Activated CD8-positive, alpha-beta memory T cell treated with anti-CD3 and anti-CD28 coated beads, Interleukin-2, amount 10 ng/mL, durations not matched to agents 7 days and 5 days (primary cell): ENCODE data around the gene PTPN3. TPM values are rescaled to one million over a fixed set of nuclear protein-coding genes. Genes with fewer than 3 reads are reported as not detected.
"Not testable (repeated sequence)": the region's sequence is repeated elsewhere in the genome, so short reads cannot be mapped to it uniquely, and the experiment has no call there.

Experiments used
- ATAC-seq: fragments of 150-1000 bp; cut with Tn5 transposase; one replicate; pipeline ENCODE4 v1.10.0; 2021; ENCODE audit warnings: moderate library complexity
- CTCF ChIA-PET: fragments of 350-600 bp; sonication (Branson Sonifier 250); formaldehyde crosslinking; loops from one replicate; lab custom pipeline; 2021; ENCODE audit warnings: antibody characterized with exemption; lab: Charles Lee
- DNase-seq: peaks from one replicate; pipeline ENCODE4 v3.0.0-alpha.2; 2020
- H3K27ac Mint-ChIP-seq: one replicate; pipeline ENCODE4 v1.8.0; 2021; ENCODE audit warnings: mild to moderate bottlenecking, mixed read lengths
- H3K27me3 Mint-ChIP-seq: one replicate; pipeline ENCODE4 v1.8.0; 2021; ENCODE audit warnings: mixed read lengths
- H3K36me3 Mint-ChIP-seq: one replicate; pipeline ENCODE4 v1.8.0; 2021; ENCODE audit warnings: mild to moderate bottlenecking, mixed read lengths
- H3K4me1 Mint-ChIP-seq: one replicate; pipeline ENCODE4 v1.8.0; 2021; ENCODE audit warnings: mixed read lengths
- H3K4me3 Mint-ChIP-seq: one replicate; pipeline ENCODE4 v1.8.0; 2021; ENCODE audit warnings: mild to moderate bottlenecking, moderate library complexity, mixed read lengths
- H3K9me3 Mint-ChIP-seq: one replicate; pipeline ENCODE4 v1.8.0; 2022; ENCODE audit warnings: low read depth, mixed read lengths
- microRNA-seq: library from miRNA; unstranded; fragments of <30 nt; microRNA quantifications from one replicate; pipeline ENCODE4 v1.2.0, GENCODE V29; 2022
- total RNA-seq, 2 experiments: library from RNA; stranded (reverse); gene quantifications; one replicate each; pipeline ENCODE4 v1.2.3, GENCODE V29; 2021

Gene PTPN3
- total RNA-seq, 2 experiments from 2014 or later = 0.50 to 4.1 TPM

- peaks cover 2% of the 10 kb centered on the region for H3K27me3 Mint-ChIP-seq
- no peak overlapping the region for H3K4me3 Mint-ChIP-seq
- ATAC-seq = no peak
- no peaks in the 10 kb centered on the region for H3K36me3 Mint-ChIP-seq
- CTCF ChIA-PET = no interaction called here
- no peak for DNase-seq
- H3K4me1 Mint-ChIP-seq = no peaks in the 10 kb centered on the region
- H3K9me3 Mint-ChIP-seq = no peaks in the 10 kb centered on the region
- no peak overlapping the region for H3K27ac Mint-ChIP-seq
Measured at GRCh38 chr9:109341561-109341960, 156.5 kb downstream of the PTPN3 start.

- H3K27ac Mint-ChIP-seq, H3K4me3 Mint-ChIP-seq, H3K9me3 Mint-ChIP-seq, H3K4me1 Mint-ChIP-seq, ATAC-seq, H3K27me3 Mint-ChIP-seq, DNase-seq, H3K36me3 Mint-ChIP-seq, CTCF ChIA-PET: not testable (repeated sequence)
Measured at GRCh38 chr9:109340979-109341378, 157.1 kb downstream of the PTPN3 start.

GRCh38 chr9:109336409-109336808 lies 161.7 kb downstream of the PTPN3 start:
- Mint-ChIP-seq H3K9me3 (no peaks in the 10 kb centered on the region), H3K4me3 (no peak overlapping the region), H3K27ac (no peak overlapping the region), H3K27me3 (peaks cover 8% of the 10 kb centered on the region), H3K36me3 (no peaks in the 10 kb centered on the region), H3K4me1 (no peaks in the 10 kb centered on the region)
- DNase-seq (no peak), ATAC-seq (no peak)
- CTCF ChIA-PET = no interaction called here

GRCh38 chr9:109335929-109336328 lies 162.2 kb downstream of the PTPN3 start:
- Mint-ChIP-seq H3K4me3 (no peak overlapping the region), H3K27ac (no peak overlapping the region), H3K9me3 (no peaks in the 10 kb centered on the region), H3K4me1 (no peaks in the 10 kb centered on the region), H3K36me3 (no peaks in the 10 kb centered on the region), H3K27me3 (peaks cover 8% of the 10 kb centered on the region)
- DNase-seq (no peak), ATAC-seq (no peak)
- CTCF ChIA-PET = no interaction called here

GRCh38 chr9:109335121-109335520 lies 163.0 kb downstream of the PTPN3 start:
- H3K27ac Mint-ChIP-seq = no peak overlapping the region
- DNase-seq = no peak

GRCh38 chr9:109331353-109331752 lies 166.8 kb downstream of the PTPN3 start:
- CTCF ChIA-PET = no interaction called here
- H3K27ac Mint-ChIP-seq = no peak overlapping the region
- no peak overlapping the region for H3K4me3 Mint-ChIP-seq
- no peaks in the 10 kb centered on the region for H3K4me1 Mint-ChIP-seq
- peaks cover 19% of the 10 kb centered on the region for H3K27me3 Mint-ChIP-seq
- DNase-seq (no peak), ATAC-seq (no peak)
- no peaks in the 10 kb centered on the region for H3K36me3 Mint-ChIP-seq
- no peaks in the 10 kb centered on the region for H3K9me3 Mint-ChIP-seq

More at GRCh38 chr9:109335121-109335520, 163.0 kb downstream of the PTPN3 start:
- CTCF ChIA-PET = no interaction called here
- H3K4me3 Mint-ChIP-seq = no peak overlapping the region
- no peaks in the 10 kb centered on the region for H3K9me3 Mint-ChIP-seq
- no peaks in the 10 kb centered on the region for H3K36me3 Mint-ChIP-seq
- ATAC-seq = no peak
- peaks cover 8% of the 10 kb centered on the region for H3K27me3 Mint-ChIP-seq
- no peaks in the 10 kb centered on the region for H3K4me1 Mint-ChIP-seq

- H3K9me3 Mint-ChIP-seq = no peaks in the 10 kb centered on the region
- ATAC-seq = no peak
- no peak for DNase-seq
- no peak overlapping the region for H3K27ac Mint-ChIP-seq
- peaks cover 16% of the 10 kb centered on the region for H3K27me3 Mint-ChIP-seq
- no peak overlapping the region for H3K4me3 Mint-ChIP-seq
- CTCF ChIA-PET = no interaction called here
- H3K4me1 Mint-ChIP-seq = no peaks in the 10 kb centered on the region
- no peaks in the 10 kb centered on the region for H3K36me3 Mint-ChIP-seq
Measured at GRCh38 chr9:109329638-109330258, 168.4 kb downstream of the PTPN3 start.

- CTCF ChIA-PET = no interaction called here
- Mint-ChIP-seq H3K9me3 (no peaks in the 10 kb centered on the region), H3K27me3 (peaks cover 18% of the 10 kb centered on the region), H3K4me3 (no peak overlapping the region), H3K4me1 (no peaks in the 10 kb centered on the region), H3K27ac (no peak overlapping the region), H3K36me3 (no peaks in the 10 kb centered on the region)
- ATAC-seq (no peak), DNase-seq (no peak)
Measured at GRCh38 chr9:109328978-109329637, 169.0 kb downstream of the PTPN3 start.

Small RNA genes within 50 kb of the gene (microRNA-seq; reads per million reads assigned to microRNA genes)
- not detected for gene MIR3927

Other genes starting within 250 kb of the PTPN3 start
- gene EPB41L4B, start 177.2 kb downstream of the PTPN3 start, total RNA-seq = 1 to 10 TPM in 1 of 2 experiments, under 1 TPM in 1; 0.23 to 1.0 TPM